ENCODE results near the gene PRTFDC1. TPM values are rescaled to one million over a fixed set of nuclear protein-coding genes. Genes with fewer than 3 reads are reported as not detected.

PRTFDC1 gene
- total and polyA plus RNA-seq, 2 of the 8 experiments (the other 6 are each of a cell fraction or from before 2014, with no cell fraction given) = 5.9 to 6.6 TPM

- peak; percentile 79 for TF ChIP-seq PHF8 (conservative IDR thresholded peaks at IDR 0.05; ENCODE audit: low read depth, low read length)
- no peak for TF ChIP-seq CEBPB (IDR thresholded peaks at IDR 0.05; ENCODE audit: low read depth, low read length)
- TF ChIP-seq TCF12 (IDR thresholded peaks at IDR 0.05; ENCODE audit: low read depth, low read length) = no peak
- TF ChIP-seq CTBP2 (IDR thresholded peaks at IDR 0.05; ENCODE audit: borderline replicate concordance, insufficient read depth, insufficient read length, low read length) = no peak
- no peak for TF ChIP-seq BRCA1 (IDR thresholded peaks at IDR 0.05; ENCODE audit: low read depth, low read length)
- TF ChIP-seq NRF1 (IDR thresholded peaks at IDR 0.05; ENCODE audit: low read depth, low read length) = no peak
- no peak for TF ChIP-seq GABPA (IDR thresholded peaks at IDR 0.05; ENCODE audit: borderline replicate concordance, insufficient read depth, low read length)
- no peak for TF ChIP-seq CTCF (IDR thresholded peaks at IDR 0.05; ENCODE audit: control extremely low read depth in 1 of 3, insufficient read depth in 1 of 3, low read depth in 1 of 3, low read length in 3 of 3)
- no peak for TF ChIP-seq SIN3A (conservative IDR thresholded peaks at IDR 0.05 in 1 of 2, IDR thresholded peaks at IDR 0.05 in 1 of 2; ENCODE audit: low read depth in 1 of 2, low read length in 2 of 2)
Observed at GRCh38 chr10:24952143-24952706, at the start of gene PRTFDC1 (continued).

Data from H1 (cell line).